Stimulated activated CD4-positive, alpha-beta T cell treated with anti-CD3 and anti-CD28 coated beads, Interleukin-2, amount 100 ng/mL, for 4 hours (primary cell): ENCODE results near the gene TGFB1I1.
"Not testable (repeated sequence)": the region's sequence is repeated elsewhere in the genome, so short reads cannot be mapped to it uniquely, and the experiment has no call there.

Experiments used
- DNase-seq: peaks from one replicate; pipeline ENCODE4 v3.0.0-alpha.2; 2020; ENCODE audit warnings: low read depth

TGFB1I1 gene

DNA sequence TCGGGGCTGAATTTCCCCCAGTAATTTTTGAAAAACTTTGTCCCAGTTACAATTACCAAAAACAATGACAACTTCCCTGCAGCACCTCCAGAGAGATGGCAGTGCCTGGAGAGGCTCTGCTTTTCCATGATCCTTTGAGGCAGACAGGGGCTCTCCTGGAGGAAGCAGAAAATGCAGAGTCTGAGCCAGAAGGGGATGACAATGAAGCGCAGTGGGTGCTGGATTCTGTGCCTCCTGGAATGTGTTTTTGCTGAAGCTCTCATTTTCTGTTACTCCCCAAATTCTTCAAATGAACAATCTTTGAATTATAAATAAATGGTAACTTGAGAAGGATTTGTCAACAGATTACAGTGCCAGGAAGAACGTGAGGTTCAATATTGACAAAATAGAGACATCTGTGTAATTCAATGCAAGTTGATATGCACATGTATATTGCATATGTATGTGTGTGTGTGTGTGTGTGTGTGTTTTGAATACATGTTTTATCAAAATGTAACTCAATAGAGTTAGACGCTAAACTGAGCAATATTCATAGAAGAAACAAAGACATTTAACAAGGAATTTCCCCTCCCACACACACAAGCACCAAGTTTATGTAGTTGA is 45.9 kb downstream of the TGFB1I1 start:
- DNase-seq = no peak

DNA sequence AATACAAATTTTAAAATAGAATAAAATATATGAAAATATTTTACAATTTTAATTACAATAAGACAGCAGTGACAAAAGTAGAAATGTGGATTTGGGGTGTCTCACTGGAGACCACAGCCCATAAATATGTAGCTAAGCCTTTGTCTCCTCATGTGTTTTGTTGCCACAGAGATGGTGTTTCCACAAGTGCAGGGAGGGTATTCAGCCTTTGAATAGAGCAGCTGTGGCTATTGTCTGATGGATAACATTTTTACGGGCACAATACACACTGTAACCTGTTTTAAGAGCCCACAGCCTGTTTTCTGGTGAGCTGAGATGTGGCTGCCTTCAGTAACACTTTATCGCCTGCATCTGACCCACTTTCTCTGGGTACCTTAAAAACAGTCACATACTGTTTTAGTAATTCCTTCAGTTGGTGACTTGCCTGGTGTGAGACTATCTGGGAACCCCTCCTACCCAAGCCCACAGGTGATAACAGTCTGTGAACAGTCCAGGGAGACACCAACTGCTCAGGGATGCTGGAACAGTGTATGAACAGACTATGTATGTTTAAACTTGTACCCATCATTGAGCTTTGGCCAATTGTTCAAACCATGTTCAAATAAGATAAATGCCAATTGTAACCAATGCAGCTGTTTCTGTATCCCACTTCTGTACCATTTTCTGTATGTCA is 47.9 kb downstream of the TGFB1I1 start:
- no peak for DNase-seq

DNA sequence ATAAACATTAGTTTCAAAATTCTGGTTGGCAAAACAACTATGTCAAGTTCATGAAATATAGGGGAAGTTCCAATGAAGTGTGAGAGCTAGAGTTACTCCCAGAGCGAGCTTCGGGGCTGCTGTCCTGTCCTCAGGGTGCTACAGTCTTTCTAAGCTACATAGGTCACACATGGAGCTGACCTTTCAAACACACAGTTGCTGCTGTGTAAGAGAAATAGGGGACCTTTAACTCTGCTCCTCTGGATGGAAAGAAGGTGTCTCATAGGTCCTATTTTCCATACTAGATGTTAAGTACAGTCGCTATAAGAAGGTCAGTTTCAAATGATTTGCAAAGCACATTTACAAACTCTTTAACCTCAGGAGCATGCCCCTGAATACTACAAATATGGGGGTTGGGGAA is 49.4 kb downstream of the TGFB1I1 start:
- DNase-seq = no peak

- DNase-seq = no peak
Observed at GRCh38 chr16:31522071-31522470, 50.1 kb downstream of the TGFB1I1 start.

GRCh38 chr16:31523768-31524167 is 51.8 kb downstream of the TGFB1I1 start:
- not testable (repeated sequence) for DNase-seq

DNA sequence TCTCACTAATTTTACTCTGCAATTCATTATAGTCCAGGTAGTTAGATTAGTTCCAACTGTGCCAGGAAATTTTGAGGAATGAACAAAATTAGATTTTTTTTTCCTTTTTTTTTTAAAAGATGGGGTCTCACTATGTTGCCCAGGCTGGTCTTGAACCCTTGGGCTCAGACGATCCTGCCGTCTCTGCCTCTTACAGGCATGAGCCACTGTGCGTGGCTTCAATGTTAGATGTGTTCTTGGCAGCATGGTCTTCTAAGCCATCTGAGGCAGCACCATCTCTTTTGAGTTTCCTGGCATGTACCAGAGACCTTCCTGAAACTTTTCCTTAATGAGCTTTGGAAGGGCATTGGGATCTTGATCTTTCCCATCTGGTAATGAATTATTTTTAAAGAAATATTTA is 53.2 kb downstream of the TGFB1I1 start:
- no peak for DNase-seq
